ENCODE data around the gene PRSS50. TPM values are rescaled to one million over a fixed set of nuclear protein-coding genes. Genes with fewer than 3 reads are reported as not detected.

Gene PRSS50
- total RNA-seq, 1 donor from 2014 or later: not detected

- no peak for DNase-seq (ENCODE audit: low read depth in 2 of 2)
These were observed 8.1 kb upstream of the PRSS50 start for GRCh38 chr3:46725621-46726314.

- DNase-seq (ENCODE audit: low read depth in 2 of 2): no peak
These were observed 6.8 kb upstream of the PRSS50 start for GRCh38 chr3:46724424-46724823.

DNA sequence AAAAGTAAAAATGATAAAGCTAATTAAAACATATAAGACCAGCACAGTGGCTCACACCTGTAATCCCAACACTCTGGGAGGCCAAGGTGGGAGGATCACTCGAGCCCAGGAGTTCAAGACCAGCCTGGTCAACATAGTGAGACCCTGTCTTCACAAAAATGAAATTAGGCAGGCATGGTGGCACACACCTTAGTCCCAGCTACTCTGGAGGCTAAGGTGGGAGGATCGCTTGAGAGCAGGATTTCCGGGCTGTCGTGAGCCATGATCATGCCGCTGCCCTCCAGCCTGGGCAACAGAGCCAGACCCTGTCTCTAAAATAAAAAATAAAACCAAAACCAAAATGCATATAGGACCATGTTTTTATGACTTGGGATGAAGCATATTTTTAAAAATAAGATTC, 4.8 kb upstream of the PRSS50 start:
- no peak for DNase-seq (ENCODE audit: low read depth in 2 of 2)

GRCh38 chr3:46721009-46721408, 3.3 kb upstream of the PRSS50 start:
- no peak for DNase-seq (ENCODE audit: low read depth in 2 of 2)

DNA sequence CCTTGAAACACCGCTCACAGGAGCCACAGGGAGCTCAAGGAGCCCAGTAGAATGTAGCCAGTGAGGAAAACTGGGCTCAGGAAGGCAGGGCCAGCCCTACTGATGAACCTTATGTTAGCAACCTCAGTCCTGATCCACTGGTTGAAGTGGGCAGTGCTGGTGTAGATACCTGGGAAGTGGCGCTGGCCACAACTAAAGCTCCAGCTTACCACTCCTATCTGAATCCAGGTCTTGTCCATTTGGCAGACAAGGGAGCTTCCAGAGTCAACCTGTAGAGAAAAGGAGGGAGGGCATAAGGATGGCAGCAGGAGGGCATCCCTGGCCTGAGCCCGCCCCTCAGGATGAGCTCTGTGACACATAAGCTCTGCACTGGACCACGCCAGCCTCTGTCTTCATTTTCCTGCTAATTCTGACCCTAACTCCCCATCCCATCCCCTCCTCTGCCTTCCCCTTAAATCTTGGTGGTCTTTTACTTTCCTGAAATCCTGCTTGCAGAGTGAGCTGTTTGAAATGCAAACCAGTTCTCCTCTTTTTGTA, 2.1 kb upstream of the PRSS50 start:
- DNase-seq (ENCODE audit: low read depth in 2 of 2): no peak

GRCh38 chr3:46719044-46719565, 1.4 kb upstream of the PRSS50 start:
- no peak for DNase-seq (ENCODE audit: low read depth in 2 of 2)

DNA sequence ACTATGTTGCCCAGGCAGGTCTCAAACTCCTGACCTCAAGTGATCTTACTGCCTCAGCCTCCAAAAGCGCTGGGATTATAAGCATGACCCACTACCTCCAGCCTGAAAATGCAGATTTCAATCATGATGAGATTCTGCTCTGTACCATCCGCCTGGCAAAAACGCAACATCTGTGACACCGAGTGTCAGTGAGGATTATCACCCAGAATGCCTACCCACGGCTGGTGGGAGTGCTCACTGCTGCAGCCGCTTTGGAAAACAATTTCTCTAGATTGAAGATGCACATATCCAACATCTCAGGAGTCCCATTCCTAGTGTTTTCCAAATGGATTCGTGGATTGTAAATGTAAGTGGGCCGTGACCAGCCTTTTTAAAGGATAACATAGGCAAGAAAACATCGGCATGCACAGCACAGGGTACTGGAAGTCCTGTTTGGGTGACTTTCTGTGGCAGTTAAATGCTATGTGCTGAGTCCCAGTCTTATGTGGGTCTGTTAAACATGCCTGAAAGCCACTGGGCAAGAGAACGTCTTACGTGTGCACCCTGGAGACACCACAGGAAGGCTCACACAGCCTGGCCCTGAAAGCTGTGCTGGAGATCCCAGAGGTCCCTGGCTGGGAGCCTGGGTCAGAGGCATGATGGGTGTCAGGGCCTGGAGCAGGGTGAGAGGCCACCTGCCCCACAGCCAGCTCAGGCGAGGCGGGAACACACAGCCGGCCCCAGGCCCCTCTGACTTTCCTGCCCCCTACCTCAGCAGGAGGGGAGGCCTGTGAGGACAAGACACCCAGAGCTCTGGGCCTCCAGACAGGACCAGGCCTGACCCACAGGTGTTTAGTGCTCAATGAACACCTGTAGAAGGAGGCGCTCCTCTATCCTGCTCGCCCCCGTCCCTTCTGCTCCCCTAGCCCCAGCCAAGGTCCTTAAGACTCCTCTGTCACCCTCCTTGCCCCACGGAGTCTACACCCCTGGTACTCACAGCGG, 918 bp downstream of the PRSS50 start:
- no peak for DNase-seq (ENCODE audit: low read depth in 2 of 2)

- no peak for DNase-seq (ENCODE audit: low read depth in 2 of 2)
These were observed 2.0 kb downstream of the PRSS50 start for GRCh38 chr3:46715507-46716175.

DNA sequence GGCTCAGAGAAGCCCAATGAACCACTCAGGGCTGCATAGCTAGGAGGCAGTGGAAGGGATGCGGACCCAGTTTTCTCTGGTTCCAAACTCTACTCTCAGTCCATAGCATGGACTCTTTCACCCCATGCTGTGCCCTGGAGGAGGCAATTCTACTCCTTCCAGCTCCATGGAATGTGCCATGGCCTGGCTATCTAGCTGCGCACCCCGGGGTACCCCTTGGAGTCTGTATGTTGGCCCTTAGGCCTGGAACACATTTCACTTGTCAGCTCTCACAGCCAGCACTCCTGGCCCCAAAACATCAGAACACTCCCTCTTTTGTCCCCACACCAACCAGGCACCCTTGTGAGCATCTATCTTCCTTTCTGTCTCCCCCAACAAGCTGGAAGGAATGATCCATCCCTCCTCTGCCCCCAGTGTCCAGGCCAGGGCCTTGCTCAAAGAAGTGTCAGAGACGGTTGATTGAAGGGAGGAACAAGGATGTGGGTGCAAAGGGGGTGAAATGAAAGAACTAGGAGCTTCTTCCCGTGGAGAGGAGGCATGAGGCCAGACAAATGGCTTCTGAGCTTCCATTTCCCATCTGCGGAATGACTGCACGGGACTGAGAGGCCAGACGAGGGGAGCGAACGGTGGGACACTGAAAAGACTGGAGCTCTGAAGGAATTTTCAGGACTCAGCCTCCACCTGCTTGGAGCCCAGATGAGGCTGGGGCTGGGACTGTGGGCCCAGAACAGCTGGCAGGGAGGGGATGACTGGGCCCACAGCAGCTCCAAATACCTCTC, 2.8 kb downstream of the PRSS50 start:
- DNase-seq (ENCODE audit: low read depth in 2 of 2): no peak

- DNase-seq (ENCODE audit: low read depth in 2 of 2): no peak
These were observed 3.6 kb downstream of the PRSS50 start for GRCh38 chr3:46713898-46714552.

- no peak for DNase-seq (ENCODE audit: low read depth in 2 of 2)
These were observed 4.4 kb downstream of the PRSS50 start for GRCh38 chr3:46713050-46713897.

DNA sequence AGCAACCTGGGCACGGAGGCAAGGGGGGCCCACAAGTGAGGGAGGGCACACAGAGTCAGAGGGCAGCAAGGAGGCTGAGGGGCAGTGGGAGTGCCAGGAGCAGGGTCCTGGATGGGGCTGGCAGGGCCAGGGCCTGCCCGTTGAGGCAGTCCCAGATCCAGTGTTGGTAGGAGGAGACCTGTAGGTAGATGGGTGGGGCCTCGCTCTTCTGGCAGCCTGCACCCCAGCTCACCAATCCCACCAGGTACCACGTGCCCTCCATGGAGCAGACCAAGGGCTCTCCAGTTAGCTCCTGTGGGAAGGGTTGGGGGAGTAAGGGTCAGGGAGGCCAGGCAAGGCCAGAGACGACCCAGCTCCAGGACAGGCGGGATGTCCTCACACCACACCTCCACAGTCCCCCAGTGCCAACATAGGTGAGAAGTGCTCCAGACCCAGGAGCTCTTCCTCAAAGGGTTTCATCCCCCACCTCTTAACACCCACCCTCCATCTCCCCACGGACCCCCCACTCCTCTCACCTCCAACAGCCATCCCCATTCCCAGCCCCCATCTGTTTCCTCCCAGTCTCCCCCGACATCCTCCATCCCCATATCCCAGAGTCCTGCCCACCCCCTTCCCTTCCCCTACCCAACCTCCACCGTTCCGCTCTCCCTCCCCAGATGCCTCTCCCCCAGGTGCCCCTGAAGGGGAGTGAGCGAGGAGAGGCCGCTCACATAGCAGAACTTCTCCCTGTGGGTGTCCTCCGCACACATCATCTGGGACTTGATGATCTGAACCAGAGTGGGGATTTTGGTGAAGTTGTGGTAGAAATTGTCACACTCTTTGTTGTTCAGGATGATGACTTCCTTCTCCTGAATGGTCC, 5.2 kb downstream of the PRSS50 start:
- DNase-seq (ENCODE audit: low read depth in 2 of 2): no peak

- DNase-seq (ENCODE audit: low read depth in 2 of 2): no peak
These were observed 5.9 kb downstream of the PRSS50 start for GRCh38 chr3:46711760-46712159.

DNA sequence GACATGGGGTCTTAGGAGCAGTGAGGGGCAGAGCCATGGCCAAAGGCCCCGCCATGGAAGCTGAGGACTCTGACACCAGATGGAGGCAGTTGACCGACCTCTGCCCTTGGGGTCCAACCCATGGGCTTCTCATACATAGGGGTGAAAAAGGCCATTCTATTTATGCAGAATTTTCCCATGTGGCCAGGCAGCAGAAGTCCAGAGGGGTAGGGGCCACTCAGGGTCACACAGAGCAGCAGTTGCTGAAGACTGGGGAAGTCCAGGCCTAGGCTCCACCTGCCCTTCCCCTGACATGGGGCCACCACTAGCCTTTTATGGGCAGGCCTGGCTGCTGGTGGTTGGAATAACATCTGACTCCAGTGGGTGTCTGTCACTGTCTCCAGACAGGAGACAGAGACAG, 6.4 kb downstream of the PRSS50 start:
- DNase-seq (ENCODE audit: low read depth in 2 of 2): no peak

- no peak for DNase-seq (ENCODE audit: low read depth in 2 of 2)
These were observed 6.9 kb downstream of the PRSS50 start for GRCh38 chr3:46710671-46711295.

DNA sequence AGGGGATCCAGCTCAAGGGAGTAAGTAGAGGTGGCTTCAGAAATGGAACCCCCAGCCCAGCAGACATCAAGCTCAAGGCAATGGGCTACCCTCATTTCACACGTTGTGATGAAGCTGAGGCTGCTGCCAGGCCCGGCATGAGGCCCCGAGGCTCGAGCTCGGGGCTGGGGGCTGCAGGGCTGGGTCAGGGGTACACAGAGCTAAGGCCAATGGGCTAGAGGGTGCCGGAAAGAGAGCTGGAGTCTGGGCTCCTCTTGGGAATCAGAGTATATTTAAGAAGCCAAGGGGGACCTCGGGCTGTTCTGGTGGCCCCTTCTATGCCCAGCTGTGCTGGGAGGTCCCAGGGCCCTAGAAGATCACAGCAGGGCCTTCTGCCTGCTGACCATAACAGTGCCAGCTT, 7.4 kb downstream of the PRSS50 start:
- DNase-seq (ENCODE audit: low read depth in 2 of 2): no peak

- DNase-seq (ENCODE audit: low read depth in 2 of 2): no peak
These were observed 7.9 kb downstream of the PRSS50 start for GRCh38 chr3:46709721-46710120.

DNA sequence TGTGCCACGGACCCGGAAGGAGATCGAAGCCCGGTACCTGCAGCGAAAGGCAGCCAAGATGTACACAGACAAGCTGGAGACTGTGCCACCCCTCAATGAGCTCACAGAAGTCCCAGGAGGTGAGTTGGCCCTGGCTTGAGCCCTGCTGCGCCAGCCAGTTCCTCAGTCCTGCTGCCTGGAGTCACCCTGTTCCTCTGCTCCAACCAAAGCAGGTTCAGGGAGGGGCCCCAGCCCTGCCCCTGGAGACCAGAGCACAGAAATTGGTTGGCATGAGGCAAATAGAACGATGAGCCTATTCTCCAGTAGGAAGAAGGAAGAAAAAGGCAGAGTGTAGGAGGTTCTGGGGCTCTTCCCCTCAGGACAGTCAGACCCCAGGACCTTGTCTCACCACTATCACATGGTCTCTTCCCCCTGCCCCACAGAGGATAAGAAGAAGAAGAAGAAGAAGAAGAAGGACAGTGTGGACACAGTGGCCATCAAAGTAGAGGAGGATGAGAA, 8.5 kb downstream of the PRSS50 start:
- no peak for DNase-seq (ENCODE audit: low read depth in 2 of 2)

Measured in dermis microvascular lymphatic vessel endothelial cell (primary cell).